GM12864 (cell line): ENCODE results near the gene PPP6R1.

Experiments used
- DNase-seq: peaks from one replicate; pipeline ENCODE4 v3.0.0-alpha.2; 2011; ENCODE audit warnings: low read depth
- H3K4me3 ChIP-seq: 2 replicates; pipeline ENCODE4 v1.5.1; 2011; ENCODE audit warnings: mild to moderate bottlenecking, low read depth, low read length, control low read depth
- CTCF ChIP-seq: IDR thresholded peaks from 2 replicates; pipeline ENCODE4 v1.5.1; 2011; ENCODE audit warnings: low read depth, mild to moderate bottlenecking, moderate library complexity, low read length, control low read depth, inconsistent platforms; ENCODE audit errors: missing control alignments

PPP6R1 gene

GRCh38 chr19:55247621-55248099, 11.2 kb downstream of the PPP6R1 start:
- no peak overlapping the region for H3K4me3 ChIP-seq
- TF ChIP-seq CTCF: no peak
- DNase-seq: no peak

GRCh38 chr19:55246462-55247451, 12.1 kb downstream of the PPP6R1 start:
- H3K4me3 ChIP-seq: no peak overlapping the region
- no peak for DNase-seq
- no peak for TF ChIP-seq CTCF

GRCh38 chr19:55245236-55245904, 13.4 kb downstream of the PPP6R1 start:
- DNase-seq: no peak
- H3K4me3 ChIP-seq: no peak overlapping the region
- no peak for TF ChIP-seq CTCF

- H3K4me3 ChIP-seq: no peak overlapping the region
- TF ChIP-seq CTCF: no peak
- no peak for DNase-seq
These were observed 14.7 kb downstream of the PPP6R1 start for GRCh38 chr19:55244004-55244680.

- no peak for TF ChIP-seq CTCF
- no peak for DNase-seq
- no peak overlapping the region for H3K4me3 ChIP-seq
These were observed 16.3 kb downstream of the PPP6R1 start for GRCh38 chr19:55242517-55242916.

- no peak for TF ChIP-seq CTCF
- no peak overlapping the region for H3K4me3 ChIP-seq
- no peak for DNase-seq
These were observed 16.8 kb downstream of the PPP6R1 start for GRCh38 chr19:55241935-55242464.
